H1 (cell line): ENCODE measurements around the gene ELP1. TPM values are rescaled to one million over a fixed set of nuclear protein-coding genes. Genes with fewer than 3 reads are reported as not detected.

ENCODE experiments used
- JUN ChIP-seq: IDR thresholded peaks from 2 replicates; pipeline ENCODE4 v1.6.1; 2011; ENCODE audit warnings: low read depth, mild to moderate bottlenecking, improper control_type of control experiment, low read length
- POU5F1 ChIP-seq: IDR thresholded peaks from 2 replicates; pipeline ENCODE4 v1.6.1; 2011; ENCODE audit warnings: low read depth, mild to moderate bottlenecking, low read length, moderate library complexity
- polyA plus RNA-seq, 7 experiments: library from polyadenylated mRNA; depleted of rRNA in 3 of 7; stranded (reverse) in 5 of 7; unstranded in 2 of 7; fragments of >200 nt in 5 of 7; fragments of 200-250 nt in 2 of 7; gene quantifications; 1 replicate in 5 of 7; 2 replicates in 1 of 7; 4 replicates in 1 of 7; pipeline versions ENCODE4 v1.2.1 to v1.2.3, GENCODE V29; 2011 to 2013; ENCODE audit warnings: missing spikeins in 2 of 7, mixed read lengths in 2 of 7
- total RNA-seq: library from RNA; stranded (reverse); fragmentation: NEBNext Ultra II Directional; extraction: Animal tissue kit (Norgen Biotek cat#: 25700); gene quantifications from 2 replicates; pipeline ENCODE4 v1.2.1, GENCODE V29; 2021
- TF ChIP-seq, protein P1 (sequence below): fragments of 300-600 bp; sonication (generic); IDR thresholded peaks from 2 replicates; pipeline ENCODE4 v1.7.1; 2012; ENCODE audit warnings: low read length, moderate library complexity, mild to moderate bottlenecking, inconsistent platforms; ENCODE audit not compliant: insufficient replicate concordance

The ELP1 gene
- total and polyA plus RNA-seq, 2 of the 8 experiments (the other 6 are each of a cell fraction or from before 2014, with no cell fraction given), result 13.9 to 31.3 TPM

GRCh38 chr9:108855888-108856287, 78.0 kb downstream of the ELP1 start, which contains the start of gene ACTL7B (continued):
- TF ChIP-seq JUN (no peak), POU5F1 (no peak)
- TF ChIP-seq, protein P1, sequence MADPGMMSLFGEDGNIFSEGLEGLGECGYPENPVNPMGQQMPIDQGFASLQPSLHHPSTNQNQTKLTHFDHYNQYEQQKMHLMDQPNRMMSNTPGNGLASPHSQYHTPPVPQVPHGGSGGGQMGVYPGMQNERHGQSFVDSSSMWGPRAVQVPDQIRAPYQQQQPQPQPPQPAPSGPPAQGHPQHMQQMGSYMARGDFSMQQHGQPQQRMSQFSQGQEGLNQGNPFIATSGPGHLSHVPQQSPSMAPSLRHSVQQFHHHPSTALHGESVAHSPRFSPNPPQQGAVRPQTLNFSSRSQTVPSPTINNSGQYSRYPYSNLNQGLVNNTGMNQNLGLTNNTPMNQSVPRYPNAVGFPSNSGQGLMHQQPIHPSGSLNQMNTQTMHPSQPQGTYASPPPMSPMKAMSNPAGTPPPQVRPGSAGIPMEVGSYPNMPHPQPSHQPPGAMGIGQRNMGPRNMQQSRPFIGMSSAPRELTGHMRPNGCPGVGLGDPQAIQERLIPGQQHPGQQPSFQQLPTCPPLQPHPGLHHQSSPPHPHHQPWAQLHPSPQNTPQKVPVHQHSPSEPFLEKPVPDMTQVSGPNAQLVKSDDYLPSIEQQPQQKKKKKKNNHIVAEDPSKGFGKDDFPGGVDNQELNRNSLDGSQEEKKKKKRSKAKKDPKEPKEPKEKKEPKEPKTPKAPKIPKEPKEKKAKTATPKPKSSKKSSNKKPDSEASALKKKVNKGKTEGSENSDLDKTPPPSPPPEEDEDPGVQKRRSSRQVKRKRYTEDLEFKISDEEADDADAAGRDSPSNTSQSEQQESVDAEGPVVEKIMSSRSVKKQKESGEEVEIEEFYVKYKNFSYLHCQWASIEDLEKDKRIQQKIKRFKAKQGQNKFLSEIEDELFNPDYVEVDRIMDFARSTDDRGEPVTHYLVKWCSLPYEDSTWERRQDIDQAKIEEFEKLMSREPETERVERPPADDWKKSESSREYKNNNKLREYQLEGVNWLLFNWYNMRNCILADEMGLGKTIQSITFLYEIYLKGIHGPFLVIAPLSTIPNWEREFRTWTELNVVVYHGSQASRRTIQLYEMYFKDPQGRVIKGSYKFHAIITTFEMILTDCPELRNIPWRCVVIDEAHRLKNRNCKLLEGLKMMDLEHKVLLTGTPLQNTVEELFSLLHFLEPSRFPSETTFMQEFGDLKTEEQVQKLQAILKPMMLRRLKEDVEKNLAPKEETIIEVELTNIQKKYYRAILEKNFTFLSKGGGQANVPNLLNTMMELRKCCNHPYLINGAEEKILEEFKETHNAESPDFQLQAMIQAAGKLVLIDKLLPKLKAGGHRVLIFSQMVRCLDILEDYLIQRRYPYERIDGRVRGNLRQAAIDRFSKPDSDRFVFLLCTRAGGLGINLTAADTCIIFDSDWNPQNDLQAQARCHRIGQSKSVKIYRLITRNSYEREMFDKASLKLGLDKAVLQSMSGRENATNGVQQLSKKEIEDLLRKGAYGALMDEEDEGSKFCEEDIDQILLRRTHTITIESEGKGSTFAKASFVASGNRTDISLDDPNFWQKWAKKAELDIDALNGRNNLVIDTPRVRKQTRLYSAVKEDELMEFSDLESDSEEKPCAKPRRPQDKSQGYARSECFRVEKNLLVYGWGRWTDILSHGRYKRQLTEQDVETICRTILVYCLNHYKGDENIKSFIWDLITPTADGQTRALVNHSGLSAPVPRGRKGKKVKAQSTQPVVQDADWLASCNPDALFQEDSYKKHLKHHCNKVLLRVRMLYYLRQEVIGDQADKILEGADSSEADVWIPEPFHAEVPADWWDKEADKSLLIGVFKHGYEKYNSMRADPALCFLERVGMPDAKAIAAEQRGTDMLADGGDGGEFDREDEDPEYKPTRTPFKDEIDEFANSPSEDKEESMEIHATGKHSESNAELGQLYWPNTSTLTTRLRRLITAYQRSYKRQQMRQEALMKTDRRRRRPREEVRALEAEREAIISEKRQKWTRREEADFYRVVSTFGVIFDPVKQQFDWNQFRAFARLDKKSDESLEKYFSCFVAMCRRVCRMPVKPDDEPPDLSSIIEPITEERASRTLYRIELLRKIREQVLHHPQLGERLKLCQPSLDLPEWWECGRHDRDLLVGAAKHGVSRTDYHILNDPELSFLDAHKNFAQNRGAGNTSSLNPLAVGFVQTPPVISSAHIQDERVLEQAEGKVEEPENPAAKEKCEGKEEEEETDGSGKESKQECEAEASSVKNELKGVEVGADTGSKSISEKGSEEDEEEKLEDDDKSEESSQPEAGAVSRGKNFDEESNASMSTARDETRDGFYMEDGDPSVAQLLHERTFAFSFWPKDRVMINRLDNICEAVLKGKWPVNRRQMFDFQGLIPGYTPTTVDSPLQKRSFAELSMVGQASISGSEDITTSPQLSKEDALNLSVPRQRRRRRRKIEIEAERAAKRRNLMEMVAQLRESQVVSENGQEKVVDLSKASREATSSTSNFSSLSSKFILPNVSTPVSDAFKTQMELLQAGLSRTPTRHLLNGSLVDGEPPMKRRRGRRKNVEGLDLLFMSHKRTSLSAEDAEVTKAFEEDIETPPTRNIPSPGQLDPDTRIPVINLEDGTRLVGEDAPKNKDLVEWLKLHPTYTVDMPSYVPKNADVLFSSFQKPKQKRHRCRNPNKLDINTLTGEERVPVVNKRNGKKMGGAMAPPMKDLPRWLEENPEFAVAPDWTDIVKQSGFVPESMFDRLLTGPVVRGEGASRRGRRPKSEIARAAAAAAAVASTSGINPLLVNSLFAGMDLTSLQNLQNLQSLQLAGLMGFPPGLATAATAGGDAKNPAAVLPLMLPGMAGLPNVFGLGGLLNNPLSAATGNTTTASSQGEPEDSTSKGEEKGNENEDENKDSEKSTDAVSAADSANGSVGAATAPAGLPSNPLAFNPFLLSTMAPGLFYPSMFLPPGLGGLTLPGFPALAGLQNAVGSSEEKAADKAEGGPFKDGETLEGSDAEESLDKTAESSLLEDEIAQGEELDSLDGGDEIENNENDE, result no peak
